Mesendoderm (in vitro differentiated cells): ENCODE data around the gene TMEM178A.

Experiments
- DNase-seq: peaks from one replicate; pipeline ENCODE4 v3.0.0; 2013
- H2AK5ac ChIP-seq: 2 replicates; pipeline ENCODE4 v1.6.1; 2013; ENCODE audit warnings: low read length, inconsistent platforms
- H2BK120ac ChIP-seq: 2 replicates; pipeline ENCODE4 v1.6.1; 2013; ENCODE audit warnings: low read depth, mild to moderate bottlenecking, low read length, moderate library complexity, mixed read lengths
- H2BK15ac ChIP-seq: replicated peaks from 2 replicates; pipeline ENCODE4 v1.6.1; 2013; ENCODE audit warnings: low read depth, mild to moderate bottlenecking, moderate library complexity
- H2BK5ac ChIP-seq: 2 replicates; pipeline ENCODE4 v1.6.1; 2013; ENCODE audit warnings: low read length, inconsistent platforms
- H3K18ac ChIP-seq: 2 replicates; pipeline ENCODE4 v1.6.1; 2013; ENCODE audit warnings: mild to moderate bottlenecking, low read length, mixed read lengths
- H3K23ac ChIP-seq: one replicate; pipeline ENCODE4 v1.6.1; 2013; ENCODE audit warnings: low read length
- H3K27ac ChIP-seq: 2 replicates; pipeline ENCODE4 v1.5.1; 2013; ENCODE audit warnings: low read depth, mild to moderate bottlenecking, inconsistent platforms, low read length, moderate library complexity
- H3K27me3 ChIP-seq: 2 replicates; pipeline ENCODE4 v1.6.1; 2013; ENCODE audit warnings: low read length, control low read depth, mild to moderate bottlenecking, inconsistent platforms; ENCODE audit not compliant: insufficient read depth, poor library complexity
- H3K36me3 ChIP-seq: 2 replicates; pipeline ENCODE4 v1.6.1; 2013; ENCODE audit warnings: low read length, inconsistent platforms; ENCODE audit not compliant: control insufficient read depth, insufficient read depth
- H3K4ac ChIP-seq: one replicate; pipeline ENCODE4 v1.6.1; 2013; ENCODE audit warnings: low read depth, mild to moderate bottlenecking, low read length, moderate library complexity
- H3K4me1 ChIP-seq: 2 replicates; pipeline ENCODE4 v1.6.1; 2013; ENCODE audit warnings: low read depth, low read length, inconsistent platforms; ENCODE audit not compliant: control insufficient read depth
- H3K4me2 ChIP-seq: 2 replicates; pipeline ENCODE4 v1.6.1; 2013; ENCODE audit warnings: low read length
- H3K4me3 ChIP-seq: 2 replicates; pipeline ENCODE4 v1.5.1; 2013; ENCODE audit warnings: mild to moderate bottlenecking, low read length
- H3K56ac ChIP-seq: one replicate; pipeline ENCODE4 v1.6.1; 2013; ENCODE audit warnings: low read length
- H3K79me1 ChIP-seq: 2 replicates; pipeline ENCODE4 v1.6.1; 2013; ENCODE audit warnings: low read length, inconsistent platforms
- H3K79me2 ChIP-seq: 2 replicates; pipeline ENCODE4 v1.6.1; 2013; ENCODE audit warnings: mild to moderate bottlenecking, low read length; ENCODE audit not compliant: control insufficient read depth, insufficient read depth
- H3K9ac ChIP-seq: 2 replicates; pipeline ENCODE4 v1.6.1; 2013; ENCODE audit warnings: low read length, inconsistent platforms
- H4K5ac ChIP-seq: one replicate; pipeline ENCODE4 v1.6.1; 2013; ENCODE audit warnings: low read length
- H4K8ac ChIP-seq: one replicate; pipeline ENCODE4 v1.6.1; 2013; ENCODE audit warnings: low read depth, mild to moderate bottlenecking, control low read depth, low read length, moderate library complexity
- WGBS: extraction: QIAGEN DNeasy Blood & Tissue Kit; methylation state at CpG from one replicate; pipeline ENCODE4 v1.1.7; 2013; ENCODE audit warnings: low lambda C conversion rate, missing lambda C conversion rate; ENCODE audit not compliant: insufficient coverage; ENCODE audit errors: extremely low coverage; 5-methylcytosine and 5-hydroxymethylcytosine counted together

Gene TMEM178A

DNA sequence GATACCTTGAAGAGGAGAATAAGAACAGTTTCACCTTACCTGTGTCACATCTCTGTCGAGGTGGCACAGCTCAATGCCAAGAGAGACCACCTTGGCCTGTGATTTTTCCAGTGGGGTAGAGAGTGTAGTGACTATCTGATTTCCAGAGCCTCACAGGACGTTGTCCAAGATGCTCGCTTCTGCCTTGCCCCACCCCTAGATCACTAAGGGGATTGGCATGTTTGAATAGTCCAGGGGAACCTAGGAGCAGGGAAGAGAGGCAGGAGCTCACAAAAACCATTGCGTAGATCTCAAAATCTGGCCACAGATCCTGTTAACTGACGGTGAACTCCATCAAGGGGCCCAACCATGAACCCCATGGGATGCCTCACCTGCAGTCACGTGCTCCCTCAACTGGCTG, 24.2 kb downstream of the TMEM178A start:
- no peak overlapping the region for H4K5ac ChIP-seq
- H3K9ac ChIP-seq, result no peak overlapping the region
- H3K56ac ChIP-seq, result no peak overlapping the region
- no CpG with 5 or more reads among the region's 6 CpGs for WGBS
- H3K4me3 ChIP-seq, result no peak overlapping the region
- H3K79me2 ChIP-seq, result no peaks in the 10 kb centered on the region
- no peak overlapping the region for H4K8ac ChIP-seq
- no peak overlapping the region for H2BK5ac ChIP-seq
- H3K4me1 ChIP-seq, result peaks cover 10% of the 10 kb centered on the region
- no peak overlapping the region for H2BK15ac ChIP-seq
- DNase-seq, result no peak
- no peak overlapping the region for H3K4me2 ChIP-seq
- H3K27ac ChIP-seq, result no peak overlapping the region
- H3K79me1 ChIP-seq, result no peaks in the 10 kb centered on the region
- no peak overlapping the region for H3K23ac ChIP-seq
- H3K36me3 ChIP-seq, result no peaks in the 10 kb centered on the region
- H2AK5ac ChIP-seq, result no peak overlapping the region
- H2BK120ac ChIP-seq, result no peak overlapping the region
- no peak overlapping the region for H3K4ac ChIP-seq
- no peak overlapping the region for H3K18ac ChIP-seq
- no peaks in the 10 kb centered on the region for H3K27me3 ChIP-seq

GRCh38 chr2:39693245-39693644, 27.5 kb downstream of the TMEM178A start:
- Histone ChIP-seq H3K18ac (no peak overlapping the region), H2AK5ac (no peak overlapping the region), H2BK15ac (no peak overlapping the region), H3K4me2 (no peak overlapping the region), H3K23ac (no peak overlapping the region), H3K9ac (no peak overlapping the region), H3K36me3 (no peaks in the 10 kb centered on the region), H3K4me3 (no peak overlapping the region), H3K4ac (no peak overlapping the region), H4K5ac (no peak overlapping the region), H2BK5ac (no peak overlapping the region), H3K27me3 (no peaks in the 10 kb centered on the region), H2BK120ac (no peak overlapping the region), H3K4me1 (no peaks in the 10 kb centered on the region), H3K27ac (no peak overlapping the region), H3K56ac (no peak overlapping the region), H3K79me1 (no peaks in the 10 kb centered on the region), H3K79me2 (no peaks in the 10 kb centered on the region), H4K8ac (no peak overlapping the region)
- WGBS, result no CpG with 5 or more reads among the region's 1 CpG
- no peak for DNase-seq

DNA sequence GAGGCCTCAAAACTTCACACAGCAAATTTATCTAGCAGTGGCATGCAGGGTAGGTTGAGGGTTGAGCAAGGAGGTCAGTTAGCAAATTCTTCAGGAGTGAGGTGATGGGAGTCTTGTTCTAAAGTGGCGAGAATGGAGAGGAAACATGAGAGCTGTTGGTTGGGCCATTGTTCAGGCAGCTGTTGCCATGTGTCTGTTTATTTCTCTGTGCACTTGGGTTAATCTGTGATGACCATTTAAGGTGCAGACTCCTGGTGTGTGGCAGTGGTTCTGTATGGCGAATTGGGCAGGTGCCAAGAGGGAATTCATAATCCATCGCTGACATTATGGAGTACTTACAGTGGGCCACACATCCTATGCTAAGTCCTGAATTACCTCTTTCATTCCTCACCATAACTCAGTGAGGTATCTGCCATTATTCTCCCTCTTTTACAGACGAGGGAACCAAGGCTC, 30.4 kb downstream of the TMEM178A start:
- Histone ChIP-seq H3K18ac (no peak overlapping the region), H2BK15ac (no peak overlapping the region), H3K4ac (no peak overlapping the region), H3K56ac (no peak overlapping the region), H3K4me3 (no peak overlapping the region), H4K5ac (no peak overlapping the region), H3K4me2 (no peak overlapping the region), H3K79me2 (no peaks in the 10 kb centered on the region), H3K36me3 (no peaks in the 10 kb centered on the region), H3K79me1 (no peaks in the 10 kb centered on the region), H4K8ac (no peak overlapping the region), H3K23ac (no peak overlapping the region), H2AK5ac (no peak overlapping the region), H2BK120ac (no peak overlapping the region), H3K4me1 (no peaks in the 10 kb centered on the region), H3K9ac (no peak overlapping the region), H3K27ac (no peak overlapping the region), H3K27me3 (no peaks in the 10 kb centered on the region), H2BK5ac (no peak overlapping the region)
- no CpG with 5 or more reads among the region's 4 CpGs for WGBS
- DNase-seq, result peak; percentile 87

DNA sequence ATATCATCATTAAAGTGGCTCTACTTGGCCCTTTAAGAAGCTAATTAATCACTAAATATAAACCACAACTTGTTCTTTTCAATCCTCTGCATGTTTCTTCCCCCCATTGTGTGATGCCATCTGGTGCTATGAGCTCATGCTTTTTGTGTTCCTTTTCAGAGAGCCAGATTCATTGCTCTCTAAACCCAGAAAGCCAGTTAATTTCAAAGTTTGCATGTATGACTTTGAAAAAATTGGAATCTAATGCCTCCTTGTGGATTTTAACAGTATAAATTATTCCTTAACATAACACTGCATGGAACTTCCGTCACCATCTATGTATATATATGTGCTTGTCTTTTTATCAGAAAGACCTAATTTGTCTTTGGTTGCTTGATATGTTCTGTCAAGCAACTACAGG, 31.1 kb downstream of the TMEM178A start:
- Histone ChIP-seq H3K9ac (no peak overlapping the region), H3K4ac (no peak overlapping the region), H3K79me1 (no peaks in the 10 kb centered on the region), H3K4me3 (no peak overlapping the region), H3K27me3 (no peaks in the 10 kb centered on the region), H3K36me3 (no peaks in the 10 kb centered on the region), H2BK15ac (no peak overlapping the region), H2BK5ac (no peak overlapping the region), H4K5ac (no peak overlapping the region), H3K4me2 (no peak overlapping the region), H3K4me1 (no peaks in the 10 kb centered on the region), H3K23ac (no peak overlapping the region), H3K27ac (no peak overlapping the region), H3K18ac (no peak overlapping the region), H3K56ac (no peak overlapping the region), H3K79me2 (no peaks in the 10 kb centered on the region), H4K8ac (no peak overlapping the region), H2BK120ac (no peak overlapping the region), H2AK5ac (no peak overlapping the region)
- DNase-seq, result no peak
- WGBS, result no CpG with 5 or more reads among the region's 1 CpG

GRCh38 chr2:39697454-39697853, 31.7 kb downstream of the TMEM178A start:
- Histone ChIP-seq H3K4me2 (no peak overlapping the region), H3K23ac (no peak overlapping the region), H2BK15ac (no peak overlapping the region), H3K56ac (no peak overlapping the region), H4K5ac (no peak overlapping the region), H2BK5ac (no peak overlapping the region), H4K8ac (no peak overlapping the region), H3K18ac (no peak overlapping the region), H3K79me2 (no peaks in the 10 kb centered on the region), H2AK5ac (no peak overlapping the region), H3K4me1 (no peaks in the 10 kb centered on the region), H3K27ac (no peak overlapping the region), H3K36me3 (no peaks in the 10 kb centered on the region), H3K4ac (no peak overlapping the region), H3K27me3 (no peaks in the 10 kb centered on the region), H3K9ac (no peak overlapping the region), H3K79me1 (no peaks in the 10 kb centered on the region), H3K4me3 (no peak overlapping the region), H2BK120ac (no peak overlapping the region)
- no peak for DNase-seq
- WGBS, result no CpG with 5 or more reads among the region's 2 CpGs

DNA sequence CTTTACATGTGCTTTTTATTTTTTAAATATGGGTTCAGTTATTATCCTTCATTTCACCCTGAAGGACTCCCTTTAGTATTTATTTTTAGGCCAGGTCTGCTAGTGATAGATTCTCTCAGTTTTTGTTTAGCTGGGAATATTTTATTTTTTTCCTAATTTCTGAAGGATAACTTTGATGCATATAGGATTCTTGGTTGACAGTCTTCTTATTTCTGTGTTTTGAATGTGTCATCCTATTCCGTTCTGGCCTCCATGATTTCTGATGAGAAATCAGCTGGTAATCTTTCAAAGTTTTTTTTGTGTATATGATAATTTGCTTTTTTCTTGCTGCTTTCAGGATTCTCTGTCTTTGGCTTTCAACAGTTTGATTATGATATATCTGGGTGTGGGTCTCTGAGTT, 35.4 kb downstream of the TMEM178A start:
- H3K4me3 ChIP-seq, result no peak overlapping the region
- no peaks in the 10 kb centered on the region for H3K27me3 ChIP-seq
- H3K4ac ChIP-seq, result no peak overlapping the region
- H3K9ac ChIP-seq, result no peak overlapping the region
- DNase-seq, result no peak
- no peaks in the 10 kb centered on the region for H3K4me1 ChIP-seq
- no peak overlapping the region for H3K18ac ChIP-seq
- H3K27ac ChIP-seq, result no peak overlapping the region
- no peak overlapping the region for H3K56ac ChIP-seq
- no peak overlapping the region for H2AK5ac ChIP-seq
- H4K8ac ChIP-seq, result no peak overlapping the region
- no peak overlapping the region for H3K4me2 ChIP-seq
- no peaks in the 10 kb centered on the region for H3K79me1 ChIP-seq
- no peaks in the 10 kb centered on the region for H3K36me3 ChIP-seq
- WGBS, result no CpG with 5 or more reads among the region's 1 CpG
- no peak overlapping the region for H2BK120ac ChIP-seq
- no peak overlapping the region for H3K23ac ChIP-seq
- H2BK15ac ChIP-seq, result no peak overlapping the region
- H3K79me2 ChIP-seq, result no peaks in the 10 kb centered on the region
- no peak overlapping the region for H2BK5ac ChIP-seq
- H4K5ac ChIP-seq, result no peak overlapping the region
